NCI-H524 (cell line): ENCODE measurements around the gene GOLGA8B.
"Not testable (repeated sequence)": the region's sequence is repeated elsewhere in the genome, so short reads cannot be mapped to it uniquely, and the experiment has no call there.

Experiments
- DNase-seq, 2 experiments: peaks; one replicate each; lab custom pipeline; 2025; lab: John Stamatoyannopoulos, UW

GOLGA8B gene

DNA sequence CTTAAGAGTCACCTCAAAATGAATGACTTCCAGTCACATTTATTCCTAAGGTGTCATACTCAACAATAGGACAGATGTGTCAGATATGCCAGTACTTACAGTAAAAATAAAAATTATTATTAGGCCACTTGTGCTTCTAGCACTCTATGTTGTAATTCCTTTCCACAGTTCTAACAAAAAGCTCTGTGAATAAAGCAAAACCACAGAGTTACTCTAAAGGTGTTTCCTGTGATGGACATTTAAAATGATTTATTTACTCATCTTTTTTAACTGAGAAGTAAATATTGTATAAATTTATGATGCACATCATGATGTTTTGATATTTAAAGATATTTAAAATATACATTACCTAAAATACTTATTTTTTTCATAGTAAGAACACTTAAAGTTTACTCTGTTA is 13.9 kb upstream of the GOLGA8B start:
- DNase-seq, result no peak

DNA sequence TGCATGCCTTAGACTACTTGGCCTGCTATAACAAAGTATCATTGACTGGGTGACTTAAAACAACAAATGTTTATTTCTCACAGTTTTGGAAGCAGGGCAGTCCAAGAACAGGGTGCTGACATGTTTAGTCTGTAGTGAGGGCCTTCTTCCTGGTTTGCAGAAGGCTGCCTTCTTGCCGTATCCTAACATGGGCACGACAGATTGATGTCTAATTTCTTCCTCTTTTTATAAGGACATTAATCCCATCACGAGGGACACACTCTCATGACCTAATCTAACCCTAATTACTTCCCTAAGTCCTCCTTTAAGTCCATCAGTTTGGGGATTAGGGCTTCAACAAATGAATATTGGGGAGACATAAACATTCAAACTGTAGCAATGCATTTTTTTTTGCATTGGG is 10.9 kb upstream of the GOLGA8B start:
- DNase-seq, result peak; percentile 30 to 74

DNA sequence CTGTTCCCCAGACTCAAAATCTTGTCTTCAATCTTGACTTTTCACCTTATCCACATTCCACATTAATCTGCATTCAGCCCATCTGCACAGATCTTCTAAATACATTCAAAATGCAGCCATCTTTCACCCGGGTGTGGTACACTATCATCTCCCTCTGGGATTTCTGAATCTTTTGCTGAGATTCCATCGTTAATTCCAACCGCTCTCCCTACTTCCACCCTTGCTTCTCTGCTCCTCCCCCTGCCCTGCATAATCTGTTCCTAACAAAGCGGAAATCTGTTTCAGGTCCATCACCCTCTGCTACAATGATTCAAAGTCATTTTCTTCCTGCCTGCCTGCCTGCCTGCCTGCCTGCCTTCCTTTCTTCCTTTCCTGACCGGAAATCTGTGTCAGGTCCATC is 7.9 kb upstream of the GOLGA8B start:
- DNase-seq, result no peak

DNA sequence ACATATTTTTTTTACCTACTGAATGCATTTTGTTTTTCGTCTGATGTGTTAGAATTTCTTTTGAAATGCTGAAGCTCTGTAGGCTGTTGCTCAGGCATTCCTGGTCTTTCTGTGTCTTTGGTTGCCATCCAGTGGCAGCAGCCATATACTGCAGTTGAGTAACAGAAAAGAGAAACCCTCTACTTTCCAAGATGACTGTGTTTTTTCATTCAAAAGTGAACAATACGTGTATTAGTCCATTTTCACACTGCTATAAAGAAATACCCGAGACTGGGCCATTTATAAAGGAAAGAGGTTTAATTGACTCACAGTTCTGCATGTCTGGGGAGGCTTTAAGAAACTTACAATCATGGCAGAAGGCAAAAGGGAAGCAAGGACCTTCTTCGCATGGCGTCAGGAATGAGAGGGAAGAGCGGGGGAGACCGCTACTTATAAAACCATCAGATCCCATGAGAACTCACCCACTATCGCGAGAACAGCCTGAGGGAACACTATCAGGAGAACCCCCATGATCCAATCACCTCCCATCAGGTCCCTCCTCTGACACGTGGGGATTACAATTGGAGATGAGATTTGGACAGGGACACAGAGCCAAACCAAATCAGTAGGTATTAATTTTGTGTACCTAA is 4.7 kb upstream of the GOLGA8B start:
- peak; percentile 86 to 87 for DNase-seq

DNA sequence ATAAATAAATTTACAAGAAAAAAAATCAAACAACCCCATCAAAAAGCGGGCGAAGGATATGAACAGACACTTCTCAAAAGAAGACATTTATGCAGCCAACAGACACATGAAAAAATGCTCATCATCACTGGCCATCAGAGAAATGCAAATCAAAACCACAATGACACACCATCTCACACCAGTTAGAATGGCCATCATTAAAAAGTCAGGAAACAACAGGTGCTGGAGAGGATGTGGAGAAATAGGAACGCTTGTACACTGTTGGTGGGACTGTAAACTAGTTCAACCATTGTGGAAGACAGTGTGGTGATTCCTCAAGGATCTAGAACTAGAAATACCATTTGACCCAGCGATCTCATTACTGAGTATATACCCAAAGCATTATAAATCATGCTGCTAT is 2.5 kb upstream of the GOLGA8B start:
- DNase-seq, result not testable (repeated sequence)

DNA sequence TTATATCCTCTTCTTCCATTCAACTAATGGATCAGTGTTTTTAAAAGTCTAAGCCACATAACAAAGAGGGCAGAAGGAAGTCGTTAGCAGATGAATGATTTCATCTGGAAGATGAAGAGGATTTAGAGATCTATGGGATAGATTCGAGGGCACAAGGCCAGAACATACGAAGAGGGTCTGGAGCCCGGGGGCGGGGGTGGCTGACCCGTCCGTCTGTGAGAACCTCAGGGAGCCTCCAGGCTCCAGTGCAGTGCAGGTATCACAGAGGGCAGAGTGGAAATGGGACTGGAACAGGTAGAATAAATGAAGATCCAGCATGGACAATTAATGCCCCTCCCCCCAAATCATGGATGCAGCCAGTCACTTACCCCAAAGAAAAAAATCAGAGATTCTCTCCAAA is 1.5 kb upstream of the GOLGA8B start:
- no peak for DNase-seq

DNA sequence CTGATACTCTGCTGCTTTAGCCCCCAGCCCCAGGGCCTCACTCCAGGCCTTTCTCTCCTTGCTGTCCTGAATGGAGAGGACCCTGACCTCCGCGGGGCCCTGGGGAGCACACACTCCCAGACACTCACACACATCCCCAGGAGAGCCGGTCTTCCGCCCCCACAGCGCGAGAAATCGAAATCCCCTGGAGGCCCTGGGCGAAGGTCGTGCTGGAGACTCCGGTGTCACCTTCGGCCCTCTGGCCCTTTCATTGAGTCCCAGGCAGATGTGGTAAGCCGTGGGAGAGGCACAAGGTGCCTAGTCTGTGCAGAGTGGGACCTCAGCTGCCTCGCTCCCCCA is 848 bp upstream of the GOLGA8B start:
- DNase-seq, result no peak

DNA sequence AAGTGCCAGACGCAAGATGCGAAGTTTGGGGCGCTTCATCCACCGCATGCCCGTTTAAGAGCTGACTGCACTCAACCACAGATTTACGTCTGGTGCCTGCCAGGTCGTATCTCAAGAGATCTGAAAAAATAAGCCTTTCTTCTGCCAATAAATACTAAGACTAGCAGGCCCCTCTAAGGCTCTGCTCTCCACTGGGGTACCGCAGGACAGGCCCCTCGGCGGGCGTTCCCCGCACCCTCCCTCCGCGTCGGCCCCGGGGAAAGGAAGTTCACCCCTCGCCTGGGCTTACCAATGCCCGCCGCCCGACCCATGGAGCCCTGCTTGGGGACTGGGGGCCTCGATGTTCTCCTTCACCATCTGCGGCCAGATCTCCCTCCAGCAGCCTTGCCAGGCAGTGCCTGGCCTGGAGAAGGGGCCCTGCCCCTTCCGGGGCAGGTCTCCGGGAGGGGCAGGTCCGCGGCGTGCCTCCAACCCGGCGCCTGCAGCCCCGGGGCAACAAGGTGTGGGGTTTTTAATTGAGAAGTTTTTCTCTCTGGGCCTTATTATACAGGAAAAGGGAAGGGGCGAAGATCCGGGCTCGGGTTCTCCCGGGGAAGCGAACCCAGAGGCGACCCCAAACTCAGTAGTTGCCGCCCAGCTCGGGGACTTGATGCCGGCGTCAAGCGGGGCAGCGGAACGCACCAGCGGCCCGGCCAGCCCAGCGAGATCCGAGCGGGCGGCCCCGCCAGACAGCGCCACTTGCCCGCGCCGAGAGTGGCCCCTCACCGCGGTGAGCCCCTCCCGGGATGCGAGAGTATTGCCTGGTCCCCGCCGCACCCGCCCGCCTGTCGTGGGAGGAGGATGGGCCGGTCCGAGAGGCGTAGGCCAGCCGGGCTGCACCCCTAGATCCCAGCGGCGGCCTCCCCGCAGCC is 735 bp downstream of the GOLGA8B start:
- DNase-seq, result peak; percentile 32 to 49

DNA sequence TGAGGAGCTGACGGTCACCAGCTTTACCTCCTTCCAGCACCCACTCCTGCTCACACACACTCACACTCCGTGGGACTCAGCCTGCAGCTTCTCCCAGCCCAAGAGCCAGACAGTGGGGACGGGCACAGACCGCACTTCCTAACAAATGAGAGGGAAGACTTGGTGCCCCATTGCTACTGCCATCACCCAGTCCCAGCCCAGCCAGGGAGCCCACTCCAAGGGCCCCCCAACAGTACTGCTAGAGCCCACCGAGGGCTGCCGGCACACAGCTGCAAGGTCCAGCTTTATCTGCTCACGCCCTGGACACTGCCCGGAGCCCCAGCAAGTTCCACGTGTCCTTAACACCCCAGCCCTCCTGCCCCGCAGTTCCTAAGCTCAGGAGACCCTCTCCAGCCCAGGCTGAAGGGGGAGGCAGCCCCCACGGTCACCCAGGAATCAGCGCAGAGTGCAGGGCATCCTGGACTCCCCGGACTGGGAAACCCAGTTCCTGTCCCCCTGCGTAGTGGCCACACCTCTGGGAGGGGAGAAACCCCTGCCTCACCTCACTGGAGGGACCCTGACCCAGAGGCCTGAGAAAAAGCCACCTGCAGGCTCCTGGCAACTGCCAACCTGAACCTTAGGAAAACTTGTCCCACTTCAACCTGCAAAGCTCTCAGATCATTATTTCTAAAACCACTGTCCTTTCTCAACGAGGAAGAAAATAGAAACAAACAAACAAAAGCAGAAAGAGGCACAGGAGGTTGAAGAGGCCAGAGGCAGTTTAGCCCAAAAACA is 1.6 kb downstream of the GOLGA8B start:
- not testable (repeated sequence) for DNase-seq

- no peak for DNase-seq
Measured at GRCh38 chr15:34581043-34581365, 2.4 kb downstream of the GOLGA8B start.

- DNase-seq, result not testable (repeated sequence)
Measured at GRCh38 chr15:34580251-34581042, 3.0 kb downstream of the GOLGA8B start.

DNA sequence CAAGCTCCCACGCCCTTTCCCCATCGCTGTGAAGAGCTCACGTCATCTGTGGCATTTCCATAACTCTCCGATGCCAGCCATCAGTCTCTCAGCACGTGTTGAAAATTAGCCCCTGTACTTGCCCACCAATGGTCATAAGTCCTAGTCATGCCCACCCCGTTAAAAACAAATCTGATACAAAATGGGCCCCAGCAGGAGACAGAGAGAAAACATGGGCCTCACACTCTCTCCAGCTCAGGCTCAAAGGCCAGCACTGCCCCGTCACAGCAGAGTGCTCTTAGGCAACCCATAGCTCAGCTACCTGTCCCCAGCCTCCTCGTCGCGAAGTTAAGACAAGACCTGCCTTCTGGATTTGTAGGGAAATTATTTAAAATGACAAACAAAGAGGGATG is 5.2 kb downstream of the GOLGA8B start:
- no peak for DNase-seq

- DNase-seq, result not testable (repeated sequence)
Measured at GRCh38 chr15:34577658-34578282, 5.7 kb downstream of the GOLGA8B start.

GRCh38 chr15:34575035-34575434 is 8.4 kb downstream of the GOLGA8B start:
- not testable (repeated sequence) for DNase-seq

DNA sequence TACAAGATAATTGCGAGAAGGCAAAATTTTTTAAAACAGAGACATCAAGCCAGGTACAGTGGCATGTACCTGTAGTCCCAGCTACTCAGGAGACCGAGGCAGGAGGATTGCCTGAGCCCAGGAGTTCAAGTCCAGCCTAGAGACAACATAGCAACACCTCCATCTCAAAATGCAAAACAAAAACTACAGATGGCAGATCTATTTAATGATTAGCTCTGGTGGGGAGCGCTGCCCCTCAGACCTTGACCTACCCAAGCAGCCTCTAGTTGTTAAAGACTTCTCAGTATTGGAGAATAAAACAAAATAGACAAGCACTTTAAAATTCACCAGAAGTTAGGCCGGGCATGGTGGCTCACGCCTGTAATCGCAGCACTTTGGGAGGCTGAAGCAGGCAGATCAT is 10.5 kb downstream of the GOLGA8B start:
- not testable (repeated sequence) for DNase-seq

GRCh38 chr15:34572019-34572641 is 11.3 kb downstream of the GOLGA8B start:
- not testable (repeated sequence) for DNase-seq

DNA sequence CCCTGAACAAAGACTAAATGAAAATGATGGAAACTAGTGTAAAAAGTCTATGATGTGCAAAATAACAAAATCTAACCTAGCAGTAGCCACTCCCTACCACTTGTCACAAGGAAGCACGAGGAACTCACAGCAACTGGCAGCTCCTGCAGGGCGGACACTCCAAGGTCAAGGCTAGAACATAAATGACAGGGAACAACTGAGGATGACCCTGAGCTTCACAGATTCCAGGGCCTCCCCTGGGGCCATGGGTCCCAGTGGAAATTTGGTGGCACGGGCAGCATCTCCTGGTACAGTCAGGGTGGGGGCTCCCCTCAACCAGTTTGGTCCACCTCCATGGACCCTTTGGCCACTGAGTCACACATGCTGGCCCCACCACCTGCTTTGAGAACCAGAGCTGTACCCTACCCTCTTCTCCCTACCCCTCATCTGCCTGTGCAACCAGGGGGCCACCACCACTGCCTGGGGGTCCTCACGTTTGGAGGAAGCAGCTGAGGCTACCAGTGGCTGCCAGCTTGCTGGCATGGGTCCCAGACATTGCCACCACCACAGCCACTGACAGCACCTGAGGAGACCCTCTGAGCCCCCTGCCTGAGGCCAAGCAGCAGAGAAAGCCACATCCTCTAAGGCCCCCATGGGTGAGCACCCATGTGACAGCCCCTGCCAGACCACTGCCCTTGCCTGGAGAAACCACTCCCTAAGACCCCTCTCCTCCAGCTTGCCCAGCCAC is 13.6 kb downstream of the GOLGA8B start:
- DNase-seq, result not testable (repeated sequence)

DNA sequence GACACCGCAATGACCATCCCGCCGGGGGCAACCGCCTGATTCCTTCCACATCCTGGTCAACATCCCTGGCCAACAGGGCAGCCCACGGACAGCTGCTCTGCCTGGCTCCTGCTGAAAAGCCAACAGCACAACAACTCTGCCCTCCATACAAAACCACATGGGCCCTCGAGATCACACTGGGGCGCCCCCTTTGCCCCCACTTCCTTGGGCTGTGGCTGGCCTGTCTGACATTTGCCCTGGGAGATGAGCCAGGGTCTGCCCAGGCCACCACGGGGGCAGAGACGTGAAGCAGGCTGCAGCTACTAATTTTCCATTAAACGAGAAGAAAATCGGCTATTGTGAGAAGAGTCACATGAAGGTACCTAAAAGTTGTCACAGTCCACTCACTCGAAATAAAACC is 16.3 kb downstream of the GOLGA8B start:
- DNase-seq, result not testable (repeated sequence)

DNA sequence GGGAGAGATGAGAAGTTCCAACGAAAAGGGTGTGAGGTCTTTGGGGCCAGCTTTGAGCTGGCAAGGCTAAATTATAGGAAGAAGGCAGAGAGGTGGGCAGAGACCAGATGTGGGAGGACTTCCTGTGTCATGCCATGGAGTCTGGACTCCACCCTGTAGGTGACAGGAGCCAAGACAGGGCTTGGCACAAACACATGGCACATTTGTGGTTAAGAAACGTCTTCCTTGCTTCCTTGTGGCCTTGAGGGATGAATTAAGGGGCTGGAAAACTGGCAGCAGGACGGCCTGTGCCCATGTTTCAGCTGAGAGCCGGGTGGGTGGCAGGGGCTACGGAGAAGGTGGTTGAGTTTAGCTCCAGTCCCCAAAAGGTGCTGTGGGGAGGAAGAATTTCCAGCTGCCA is 18.7 kb downstream of the GOLGA8B start:
- DNase-seq, result not testable (repeated sequence)

GRCh38 chr15:34560814-34561213 is 22.6 kb downstream of the GOLGA8B start:
- not testable (repeated sequence) for DNase-seq
